Naive thymus-derived CD8-positive, alpha-beta T cell (primary cell): Measurements from ENCODE around the gene RPL13A. TPM values are rescaled to one million over a fixed set of nuclear protein-coding genes. Genes with fewer than 3 reads are reported as not detected.
"Not testable (repeated sequence)": the region's sequence is repeated elsewhere in the genome, so short reads cannot be mapped to it uniquely, and the experiment has no call there.

ENCODE experiments used
- ATAC-seq, 2 donors: fragments of 150-1000 bp; cut with Tn5 transposase in 1 of 2; sonication (Bioruptor Pico), chemical (Tn5 transposase) in 1 of 2; 1 replicate in 1 of 2; 2 replicates in 1 of 2; pipeline ENCODE4 v1.10.0; 2021; ENCODE audit warnings: mild to moderate bottlenecking in 2 of 2, moderate library complexity in 2 of 2
- POLR2A ChIA-PET: fragments of 350-600 bp; sonication (Branson Sonifier 250); formaldehyde crosslinking; loops from one replicate; lab custom pipeline; 2021; ENCODE audit warnings: antibody characterized with exemption; lab: Charles Lee
- DNase-seq, 10 donors: peaks; one replicate each; pipeline versions ENCODE4 v3.0.0 to v3.0.0-alpha.2; 2020 to 2022
- H3K27ac Mint-ChIP-seq, 10 donors: one replicate each; pipeline ENCODE4 v1.8.0; 2020 to 2022; ENCODE audit warnings: mild to moderate bottlenecking in 10 of 10, mixed read lengths in 10 of 10, moderate library complexity in 4 of 10, inconsistent platforms in 1 of 10
- H3K27me3 Mint-ChIP-seq, 5 donors: one replicate each; pipeline ENCODE4 v1.8.0; 2021 to 2022; ENCODE audit warnings: mixed read lengths in 5 of 5
- H3K36me3 Mint-ChIP-seq, 3 donors: one replicate each; pipeline ENCODE4 v1.8.0; 2020 to 2022; ENCODE audit warnings: mixed read lengths in 3 of 3, mild to moderate bottlenecking in 2 of 3, inconsistent platforms in 1 of 3
- H3K4me1 Mint-ChIP-seq, 4 donors: one replicate each; pipeline ENCODE4 v1.8.0; 2021 to 2022; ENCODE audit warnings: mixed read lengths in 4 of 4
- H3K4me3 Mint-ChIP-seq, 10 donors: one replicate each; pipeline ENCODE4 v1.8.0; 2020 to 2022; ENCODE audit warnings: mild to moderate bottlenecking in 10 of 10, mixed read lengths in 10 of 10, moderate library complexity in 6 of 10, inconsistent platforms in 1 of 10
- H3K9me3 Mint-ChIP-seq, 9 donors: one replicate each; pipeline ENCODE4 v1.8.0; 2020 to 2022; ENCODE audit warnings: mixed read lengths in 9 of 9, mild to moderate bottlenecking in 3 of 9, inconsistent platforms in 1 of 9, moderate library complexity in 1 of 9
- polyA plus RNA-seq, 3 donors: library from polyadenylated mRNA; unstranded; fragments of 300-500 nt; fragmentation: Illumina TruSeq; gene quantifications; one replicate each; pipeline ENCODE4 v1.2.3, GENCODE V29; 2021
- total RNA-seq, 8 experiments: library from RNA in 2 of 8; stranded (reverse) in 2 of 8; gene quantifications; one replicate each; pipeline ENCODE4 v1.2.3 and lab custom pipeline; 2021 to 2026

RPL13A gene
- total and polyA plus RNA-seq, 5 experiments from 2014 or later = 3,162 to 5,167 (median 3,664) TPM

GRCh38 chr19:49458567-49458903 is 28.9 kb upstream of the RPL13A start:
- no peak for ATAC-seq
- DNase-seq = no peak
- H3K36me3 Mint-ChIP-seq = peaks cover 0 to 32% (median 8%) of the 10 kb centered on the region in 3 donors
- peaks cover 3 to 34% (median 19%) of the 10 kb centered on the region in 4 donors for H3K4me1 Mint-ChIP-seq
- peak overlapping the region in 1 of 10 donors; percentile 19 for H3K27ac Mint-ChIP-seq
- no peak overlapping the region for H3K4me3 Mint-ChIP-seq
- POLR2A ChIA-PET = interaction anchor here (0.6 to 12.3 kb wide), 4 partner anchors 10 to 301 kb away, joined by 3 to 321 read pairs (median 4); partner anchors contain the start of gene FLT3LG
- H3K27me3 Mint-ChIP-seq = no peaks in the 10 kb centered on the region
- no peaks in the 10 kb centered on the region for H3K9me3 Mint-ChIP-seq

GRCh38 chr19:49459388-49459787 is 28.0 kb upstream of the RPL13A start:
- H3K4me3 Mint-ChIP-seq = no peak overlapping the region
- no peak for DNase-seq
- POLR2A ChIA-PET = interaction anchor here (1.0 to 1.5 kb wide), 3 partner anchors 10 to 40 kb away, joined by 3 to 5 read pairs (median 3); partner anchors contain the start of gene FLT3LG
- H3K27me3 Mint-ChIP-seq = no peaks in the 10 kb centered on the region
- peaks cover 0 to 26% (median 11%) of the 10 kb centered on the region in 4 donors for H3K4me1 Mint-ChIP-seq
- H3K27ac Mint-ChIP-seq = peak overlapping the region in 2 of 10 donors; percentile 21 to 25
- peaks cover 0 to 37% (median 8%) of the 10 kb centered on the region in 3 donors for H3K36me3 Mint-ChIP-seq
- H3K9me3 Mint-ChIP-seq = no peaks in the 10 kb centered on the region
- no peak for ATAC-seq

- not testable (repeated sequence) for H3K27me3 Mint-ChIP-seq, DNase-seq, H3K27ac Mint-ChIP-seq, H3K9me3 Mint-ChIP-seq, ATAC-seq, H3K4me3 Mint-ChIP-seq
- peaks cover 0 to 16% (median 7%) of the 10 kb centered on the region in 4 donors for H3K4me1 Mint-ChIP-seq
- POLR2A ChIA-PET = interaction anchor here (0.9 kb wide), 2 partner anchors 10 to 18 kb away, joined by 3 to 8 read pairs; partner anchors contain the start of gene PIH1D1
- peaks cover 0 to 35% (median 6%) of the 10 kb centered on the region in 3 donors for H3K36me3 Mint-ChIP-seq
These were observed 26.3 kb upstream of the RPL13A start for GRCh38 chr19:49461130-49461529.

DNA sequence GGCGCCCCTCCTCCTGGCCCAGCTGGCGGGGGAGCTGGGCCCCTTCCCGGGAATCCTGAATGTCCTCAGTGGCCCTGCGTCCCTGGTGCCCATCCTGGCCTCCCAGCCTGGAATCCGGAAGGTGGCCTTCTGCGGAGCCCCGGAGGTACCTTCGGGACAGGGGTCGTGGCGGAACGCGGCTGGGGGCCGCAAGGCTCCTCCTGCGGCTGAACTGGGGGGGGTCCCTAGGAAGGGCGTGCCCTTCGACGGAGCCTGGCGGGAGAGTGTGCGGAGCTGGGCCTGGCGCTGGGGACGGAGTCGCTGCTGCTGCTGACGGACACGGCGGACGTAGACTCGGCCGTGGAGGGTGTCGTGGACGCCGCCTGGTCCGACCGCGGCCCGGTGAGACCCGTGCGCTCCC is 25.8 kb upstream of the RPL13A start:
- Mint-ChIP-seq H3K27me3 (no peaks in the 10 kb centered on the region), H3K36me3 (peaks cover 0 to 33% (median under 1%) of the 10 kb centered on the region in 3 donors), H3K4me1 (peaks cover 0 to 13% (median 5%) of the 10 kb centered on the region in 4 donors), H3K4me3 (no peak overlapping the region), H3K27ac (no peak overlapping the region), H3K9me3 (no peaks in the 10 kb centered on the region)
- POLR2A ChIA-PET = interaction anchor here (0.9 kb wide), 1 partner anchor 10 kb away, joined by 8 read pairs; the partner anchor contains the start of gene PIH1D1
- ATAC-seq (no peak), DNase-seq (no peak)

DNA sequence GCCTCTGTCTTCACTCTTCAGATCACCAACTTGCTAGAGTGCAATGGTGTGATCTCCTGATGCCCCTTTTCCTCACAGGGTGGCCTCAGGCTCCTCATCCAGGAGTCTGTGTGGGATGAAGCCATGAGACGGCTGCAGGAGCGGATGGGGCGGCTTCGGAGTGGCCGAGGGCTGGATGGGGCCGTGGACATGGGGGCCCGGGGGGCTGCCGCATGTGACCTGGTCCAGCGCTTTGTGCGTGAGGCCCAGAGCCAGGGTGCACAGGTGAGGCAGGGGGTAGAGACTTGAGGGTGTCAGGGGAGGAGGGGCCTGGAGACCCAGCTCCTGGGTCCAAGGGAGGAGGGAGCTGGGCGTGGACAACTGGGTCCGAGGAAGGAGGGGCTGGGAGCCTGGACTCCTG is 24.9 kb upstream of the RPL13A start:
- peaks cover 0 to 11% (median 2%) of the 10 kb centered on the region in 4 donors for H3K4me1 Mint-ChIP-seq
- H3K27ac Mint-ChIP-seq = peak overlapping the region in 6 of 10 donors; percentile 2 to 90 (median 50)
- no peaks in the 10 kb centered on the region for H3K9me3 Mint-ChIP-seq
- peaks cover 0 to 26% (median 0%) of the 10 kb centered on the region in 3 donors for H3K36me3 Mint-ChIP-seq
- no peak for DNase-seq
- H3K4me3 Mint-ChIP-seq = no peak overlapping the region
- POLR2A ChIA-PET = no interaction called here
- H3K27me3 Mint-ChIP-seq = no peaks in the 10 kb centered on the region
- no peak for ATAC-seq

- H3K36me3 Mint-ChIP-seq = peaks cover 0 to 29% (median 3%) of the 10 kb centered on the region in 3 donors
- DNase-seq (no peak), ATAC-seq (no peak)
- H3K27ac Mint-ChIP-seq = peak overlapping the region in 7 of 10 donors; percentile 24 to 95 (median 79)
- peaks cover 3 to 16% (median 12%) of the 10 kb centered on the region in 4 donors for H3K4me1 Mint-ChIP-seq
- no peaks in the 10 kb centered on the region for H3K27me3 Mint-ChIP-seq
- H3K4me3 Mint-ChIP-seq = no peak overlapping the region
- POLR2A ChIA-PET = interaction anchor here (11.3 kb wide), 1 partner anchor 11 kb away, joined by 321 read pairs; the partner anchor contains the start of genes ALDH16A1 and PIH1D1
- H3K9me3 Mint-ChIP-seq = no peaks in the 10 kb centered on the region
These were observed 23.3 kb upstream of the RPL13A start for GRCh38 chr19:49463960-49464740.

GRCh38 chr19:49465371-49465770 is 22.0 kb upstream of the RPL13A start:
- POLR2A ChIA-PET = interaction anchor here (0.9 to 11.3 kb wide), 2 partner anchors 12 to 34 kb away, joined by 3 to 321 read pairs; partner anchors contain the start of genes ALDH16A1 and PIH1D1
- peaks cover 7 to 27% (median 21%) of the 10 kb centered on the region in 4 donors for H3K4me1 Mint-ChIP-seq
- ATAC-seq = no peak
- no peak overlapping the region for H3K4me3 Mint-ChIP-seq
- no peaks in the 10 kb centered on the region for H3K27me3 Mint-ChIP-seq
- no peaks in the 10 kb centered on the region for H3K9me3 Mint-ChIP-seq
- no peak for DNase-seq
- H3K27ac Mint-ChIP-seq = peak overlapping the region; percentile 47 to 95 (median 72)
- H3K36me3 Mint-ChIP-seq = peaks cover 0 to 22% (median 3%) of the 10 kb centered on the region in 3 donors

DNA sequence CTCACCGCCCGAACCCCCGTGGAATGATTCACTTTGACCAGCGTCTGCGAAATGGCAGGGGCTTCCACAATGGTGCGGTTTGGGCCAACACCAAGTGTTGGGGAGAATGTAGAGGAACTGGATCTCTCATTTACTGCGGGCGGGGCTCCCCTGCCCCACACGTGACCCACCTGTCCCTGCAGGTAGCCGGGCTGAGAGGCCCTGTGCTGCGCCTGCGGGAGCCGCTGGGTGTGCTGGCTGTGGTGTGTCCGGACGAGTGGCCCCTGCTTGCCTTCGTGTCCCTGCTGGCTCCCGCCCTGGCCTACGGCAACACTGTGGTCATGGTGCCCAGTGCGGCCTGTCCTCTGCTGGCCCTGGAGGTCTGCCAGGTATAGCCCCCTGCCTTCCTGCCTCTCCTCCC is 19.2 kb upstream of the RPL13A start:
- Mint-ChIP-seq H3K4me1 (peaks cover 14 to 52% (median 42%) of the 10 kb centered on the region in 4 donors), H3K27ac (peak overlapping the region; percentile 98 to 100 (median 100)), H3K9me3 (no peaks in the 10 kb centered on the region), H3K4me3 (peak overlapping the region in 6 of 10 donors; percentile 22 to 98 (median 80)), H3K27me3 (no peaks in the 10 kb centered on the region), H3K36me3 (peaks cover 0 to 17% (median 3%) of the 10 kb centered on the region in 3 donors)
- DNase-seq (no peak), ATAC-seq (no peak)
- POLR2A ChIA-PET = interaction anchor here (1.2 to 11.3 kb wide), 4 partner anchors 8 to 67 kb away, joined by 4 to 321 read pairs (median 7); partner anchors contain the start of genes ALDH16A1 and PIH1D1

DNA sequence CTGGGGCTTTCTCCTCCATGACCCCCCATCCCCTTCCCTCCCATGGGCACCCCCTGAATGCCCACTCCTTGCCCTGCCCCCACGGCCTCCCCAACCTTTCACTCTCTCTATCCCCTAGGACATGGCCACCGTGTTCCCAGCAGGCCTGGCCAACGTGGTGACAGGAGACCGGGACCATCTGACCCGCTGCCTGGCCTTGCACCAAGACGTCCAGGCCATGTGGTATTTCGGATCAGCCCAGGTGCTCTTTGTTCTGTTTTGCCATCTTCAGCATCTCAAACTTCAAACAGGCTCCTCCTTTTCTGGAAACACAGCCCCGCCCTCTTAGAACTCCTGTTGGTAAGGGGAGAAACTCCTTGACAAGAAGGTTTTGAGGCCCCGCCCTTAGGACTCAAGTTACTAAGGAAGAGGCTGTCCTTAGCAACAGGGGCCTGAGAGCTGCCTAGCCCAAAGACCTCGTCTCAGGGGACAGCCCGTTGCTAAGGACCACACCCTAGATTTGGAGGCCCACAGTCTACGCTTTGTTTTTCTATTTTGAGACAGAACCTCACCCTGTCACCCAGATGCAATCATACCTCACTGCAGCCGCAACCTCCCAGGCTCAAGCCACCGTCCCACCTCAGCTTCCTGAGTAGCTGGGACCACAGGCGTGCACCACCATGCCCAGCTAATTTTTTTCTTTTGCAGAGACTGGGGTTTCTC is 18.5 kb upstream of the RPL13A start:
- ATAC-seq (peak; percentile 74 to 83), DNase-seq (peak; percentile 58 to 98 (median 92))
- Mint-ChIP-seq H3K4me3 (peak overlapping the region; percentile 52 to 98 (median 84)), H3K27ac (peak overlapping the region; percentile 98 to 100 (median 100)), H3K36me3 (peaks cover 0 to 17% (median 3%) of the 10 kb centered on the region in 3 donors), H3K27me3 (no peaks in the 10 kb centered on the region), H3K4me1 (peaks cover 14 to 59% (median 48%) of the 10 kb centered on the region in 4 donors), H3K9me3 (no peaks in the 10 kb centered on the region)
- POLR2A ChIA-PET = interaction anchor here (1.0 to 11.3 kb wide), 14 partner anchors 9 to 208 kb away, joined by 3 to 321 read pairs (median 8); partner anchors contain the start of genes ALDH16A1, PIH1D1, PRMT1 and RPL13A

GRCh38 chr19:49469828-49470614 is 17.4 kb upstream of the RPL13A start:
- ATAC-seq (peak; percentile 41 to 43), DNase-seq (peak; percentile 59 to 87 (median 79))
- H3K36me3 Mint-ChIP-seq = peaks cover 0 to 15% (median 3%) of the 10 kb centered on the region in 3 donors
- no peaks in the 10 kb centered on the region for H3K27me3 Mint-ChIP-seq
- H3K27ac Mint-ChIP-seq = peak overlapping the region; percentile 93 to 100 (median 100)
- POLR2A ChIA-PET = interaction anchor here (0.6 to 11.3 kb wide), 24 partner anchors 9 to 246 kb away, joined by 3 to 321 read pairs (median 6); partner anchors contain the start of genes ALDH16A1, PIH1D1, PRMT1 and PRR12
- H3K4me3 Mint-ChIP-seq = peak overlapping the region; percentile 39 to 76 (median 66)
- no peaks in the 10 kb centered on the region for H3K9me3 Mint-ChIP-seq
- peaks cover 16 to 61% (median 54%) of the 10 kb centered on the region in 4 donors for H3K4me1 Mint-ChIP-seq

GRCh38 chr19:49470615-49470978 is 16.8 kb upstream of the RPL13A start:
- Mint-ChIP-seq H3K4me3 (peak overlapping the region; percentile 39 to 76 (median 66)), H3K36me3 (peaks cover under 1 to 16% (median 3%) of the 10 kb centered on the region in 3 donors), H3K27me3 (no peaks in the 10 kb centered on the region), H3K4me1 (peaks cover 19 to 67% (median 57%) of the 10 kb centered on the region in 4 donors), H3K9me3 (no peaks in the 10 kb centered on the region), H3K27ac (peak overlapping the region; percentile 93 to 100 (median 100))
- DNase-seq (peak in 1 of 10 donors; percentile 33), ATAC-seq (peak in 1 of 2 donors; percentile 4)
- POLR2A ChIA-PET = interaction anchor here (0.6 to 11.3 kb wide), 22 partner anchors 8 to 600 kb away, joined by 3 to 321 read pairs (median 6); partner anchors contain the start of genes ALDH16A1, PIH1D1, PRMT1 and PRR12
